Hematopoietic multipotent progenitor cell treated with erythropoietin and hydrocortisone succinate and interleukin-3 and kit ligand, for 8 days (in vitro differentiated cells): ENCODE measurements around the gene ZNF483.
"Not testable (repeated sequence)": the region's sequence is repeated elsewhere in the genome, so short reads cannot be mapped to it uniquely, and the experiment has no call there.

Experiments used
- DNase-seq: peaks from one replicate; pipeline ENCODE4 v3.0.0-alpha.2; 2015

The ZNF483 gene

DNA sequence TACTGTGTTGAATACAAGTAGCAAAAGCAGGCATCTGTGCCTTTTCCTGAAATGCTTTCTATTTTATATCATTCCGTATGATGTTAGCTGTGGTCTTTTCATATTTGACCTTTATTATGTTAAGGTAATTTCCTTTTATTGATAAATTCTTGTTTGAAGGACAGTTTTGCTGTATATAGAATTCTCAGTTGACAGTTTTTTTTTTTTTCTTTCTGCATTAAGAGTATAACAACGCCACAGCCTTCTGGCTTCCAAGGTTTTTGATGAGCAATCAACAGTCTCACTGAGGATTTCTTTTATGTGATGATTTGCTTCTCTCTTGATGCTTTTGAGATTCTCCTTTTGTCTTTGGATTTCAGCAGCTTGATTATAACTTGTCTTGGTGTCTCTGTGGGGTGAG lies 23.6 kb downstream of the ZNF483 start:
- DNase-seq = no peak

DNA sequence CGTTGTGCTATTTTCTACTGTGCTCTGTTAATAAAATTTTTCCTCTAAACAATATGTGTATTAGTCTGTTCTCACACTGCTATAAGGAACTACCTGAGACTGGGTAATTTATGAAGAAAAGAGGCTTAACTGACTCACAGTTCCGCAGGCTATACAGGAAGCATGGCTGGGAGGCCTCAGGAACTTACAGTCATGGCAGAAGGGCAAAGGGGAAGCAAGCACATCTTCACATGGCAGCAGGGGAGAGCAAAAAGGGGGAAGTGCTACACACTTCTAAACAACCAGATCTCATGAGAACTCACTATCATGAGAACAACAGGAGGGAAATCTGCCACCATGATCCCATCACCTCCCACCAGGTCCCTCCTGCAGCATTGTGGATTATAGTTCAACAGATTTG lies 30.4 kb downstream of the ZNF483 start:
- not testable (repeated sequence) for DNase-seq

DNA sequence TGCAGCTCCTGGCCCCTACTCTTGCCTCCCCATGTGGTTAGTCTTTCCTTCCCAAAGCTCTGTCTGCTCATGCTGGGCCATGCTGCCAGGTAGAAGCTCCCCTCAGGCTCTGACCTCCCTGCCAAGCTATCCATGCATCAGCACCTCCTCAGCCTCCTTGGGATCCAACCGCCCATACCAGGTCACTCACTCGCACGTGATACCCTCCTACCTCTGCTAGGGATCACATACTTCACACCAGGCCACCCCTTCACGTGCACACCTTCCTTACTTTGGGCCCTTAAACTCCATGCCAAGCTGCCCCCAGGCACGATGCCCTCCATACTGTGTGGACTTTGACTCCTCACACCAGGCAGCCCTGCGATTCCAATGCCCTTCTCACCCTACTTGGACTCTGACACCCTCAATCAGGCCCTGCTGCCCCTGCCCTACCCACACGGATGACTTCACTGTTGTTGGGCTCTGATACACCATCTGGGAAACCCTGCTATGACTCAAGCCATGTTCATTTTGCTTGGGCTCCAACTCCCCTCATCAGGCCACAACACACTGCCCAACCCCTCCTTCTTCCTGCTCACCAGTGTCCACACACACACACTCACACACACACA lies 34.1 kb downstream of the ZNF483 start:
- no peak for DNase-seq

DNA sequence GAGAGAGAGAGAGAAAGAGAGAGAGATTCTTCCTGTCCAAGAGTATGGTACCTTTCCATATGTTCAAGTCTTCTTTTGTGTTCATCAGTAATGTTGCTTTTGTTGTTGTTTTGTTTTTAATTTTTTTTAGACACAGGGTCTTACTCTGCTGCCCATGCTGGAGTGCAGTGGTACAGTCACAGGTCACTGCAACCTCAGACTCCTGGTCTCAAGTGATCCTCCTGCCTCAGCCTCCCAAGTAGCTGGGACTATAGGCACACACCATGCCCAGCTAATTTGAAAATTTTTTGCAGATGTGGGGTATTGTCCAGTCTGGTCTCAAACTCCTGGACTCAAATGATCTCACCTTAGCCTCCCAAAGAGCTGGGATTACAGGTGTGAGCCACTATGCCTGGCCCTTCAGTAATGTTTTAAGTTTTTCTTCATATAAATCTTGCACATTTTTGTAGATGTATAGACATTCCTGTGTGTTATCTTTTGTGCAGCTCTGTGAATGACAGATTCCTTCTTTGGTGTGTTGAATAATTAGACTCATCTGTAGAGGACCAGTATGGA lies 36.3 kb downstream of the ZNF483 start:
- DNase-seq = no peak

DNA sequence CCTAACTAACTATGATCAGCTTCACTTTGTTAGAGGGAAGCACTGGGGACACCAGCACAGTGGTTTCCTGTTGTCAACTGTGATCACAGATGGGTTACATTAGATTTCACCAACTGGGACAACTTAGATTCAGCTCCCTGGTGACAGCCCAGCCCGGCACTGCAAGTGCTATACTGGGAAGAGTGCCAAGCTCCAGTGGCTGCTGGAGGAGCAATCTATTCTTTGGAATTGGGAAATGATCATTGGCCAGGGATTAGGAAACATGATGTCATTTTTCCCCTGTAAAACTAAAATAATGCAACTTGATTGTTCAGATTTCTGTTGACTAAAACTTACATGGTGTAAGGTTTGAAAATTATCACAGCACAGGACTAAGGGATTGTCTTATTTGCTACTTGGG lies 41.3 kb downstream of the ZNF483 start:
- DNase-seq = no peak

DNA sequence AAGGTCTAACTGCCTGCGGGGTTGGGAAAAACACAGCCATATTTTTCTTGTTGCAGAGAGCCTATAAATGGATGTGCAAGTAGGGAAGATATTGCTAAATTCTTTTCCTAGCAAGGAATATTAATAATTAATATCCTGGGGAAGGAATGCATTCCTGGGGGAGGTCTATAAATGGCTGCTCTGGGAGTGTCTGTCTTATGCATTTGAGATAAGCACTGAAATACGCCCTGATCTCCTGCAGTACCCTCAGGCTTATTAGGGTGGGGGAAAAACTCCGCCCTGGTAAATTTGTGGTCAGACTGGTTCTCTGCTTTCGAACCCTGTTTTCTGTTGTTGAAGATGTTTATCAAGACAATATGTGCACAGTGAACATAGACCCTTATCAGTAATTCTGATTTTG lies 43.1 kb downstream of the ZNF483 start:
- not testable (repeated sequence) for DNase-seq

DNA sequence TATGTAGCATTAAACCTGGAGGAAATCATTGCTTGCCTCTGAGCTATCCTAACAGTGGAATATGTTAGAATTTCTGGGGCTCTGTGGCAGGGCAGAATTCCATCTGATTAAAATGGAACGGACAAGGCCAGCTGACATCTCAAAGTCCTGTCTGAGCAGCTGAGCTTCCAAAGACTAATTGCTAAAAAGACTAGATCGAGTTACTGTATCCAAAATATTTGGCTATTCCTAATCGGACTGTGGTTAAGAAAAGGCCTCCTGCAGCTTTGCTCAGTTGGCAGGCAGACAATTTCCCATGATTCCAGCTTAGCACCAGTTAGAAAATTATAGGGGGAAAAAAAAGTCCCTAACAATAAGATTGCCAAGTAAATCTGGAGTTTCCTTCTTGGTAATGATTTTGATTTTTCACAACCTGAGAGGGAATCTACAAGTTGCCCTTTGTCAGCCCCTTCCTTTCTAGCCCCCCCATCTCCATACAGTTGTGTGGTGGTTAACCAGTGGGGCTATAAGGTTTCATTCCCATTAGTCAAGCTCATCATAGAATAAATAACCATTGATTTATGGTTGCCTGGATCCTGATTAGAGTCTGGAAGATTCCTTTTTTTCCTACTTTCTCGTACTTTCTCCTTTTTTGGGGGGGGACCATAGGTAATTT lies 48.1 kb downstream of the ZNF483 start:
- no peak for DNase-seq

DNA sequence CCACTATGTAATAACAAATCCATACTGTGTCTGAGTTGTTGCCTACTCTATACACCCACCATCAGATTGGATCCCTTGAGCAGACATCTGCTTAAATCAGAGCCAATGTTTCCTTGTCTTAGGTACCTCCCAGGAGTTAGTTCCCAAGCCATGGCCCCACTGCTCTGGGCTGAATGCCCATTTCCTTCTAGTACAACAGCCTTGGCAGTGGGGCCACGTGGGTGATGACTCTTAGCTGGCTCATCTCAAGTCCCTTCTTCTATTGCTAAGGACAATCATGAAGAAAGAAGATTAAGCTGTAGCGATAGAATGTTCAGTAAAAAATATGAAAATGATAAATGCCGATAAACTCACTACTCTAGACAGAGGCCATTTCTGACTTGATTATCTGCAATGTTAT lies 57.9 kb downstream of the ZNF483 start:
- no peak for DNase-seq

DNA sequence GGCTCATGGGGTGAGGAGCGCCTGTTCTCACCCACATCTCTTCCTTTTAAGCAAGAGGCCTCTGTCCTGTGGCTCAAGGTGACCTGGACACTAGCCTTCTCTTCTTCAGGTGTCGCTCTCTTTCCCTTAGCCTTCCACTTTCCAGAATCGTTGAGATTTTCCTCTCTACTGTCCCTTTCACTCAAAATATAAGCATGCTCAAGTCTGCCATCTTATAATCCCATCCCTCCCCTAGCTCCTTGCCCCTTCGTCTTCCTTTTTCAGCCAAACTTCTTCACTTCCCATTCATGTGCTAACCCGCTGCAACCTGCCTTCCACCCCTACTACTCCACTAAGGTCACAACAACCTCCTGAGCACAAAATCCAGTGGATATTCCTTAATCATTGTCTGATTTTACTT lies 61.4 kb downstream of the ZNF483 start:
- DNase-seq = no peak

DNA sequence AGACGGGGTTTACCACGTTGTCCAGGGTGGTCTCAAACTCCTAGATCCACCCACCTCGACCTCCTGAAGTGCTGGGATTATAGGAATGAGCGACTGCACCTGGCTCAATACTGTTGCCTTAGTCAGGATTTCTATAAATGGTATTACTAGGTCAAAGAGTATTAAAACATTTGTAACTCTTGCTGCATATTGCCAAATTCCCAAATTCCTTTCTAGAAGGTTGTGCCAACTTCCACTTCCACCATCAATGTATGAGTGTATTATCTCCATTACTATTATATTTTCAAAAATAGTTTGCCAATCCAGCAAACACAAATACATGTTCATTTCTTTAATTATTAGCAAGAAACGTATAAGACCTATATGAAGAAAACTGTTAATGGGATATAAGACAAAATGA lies 63.9 kb downstream of the ZNF483 start:
- DNase-seq = no peak

DNA sequence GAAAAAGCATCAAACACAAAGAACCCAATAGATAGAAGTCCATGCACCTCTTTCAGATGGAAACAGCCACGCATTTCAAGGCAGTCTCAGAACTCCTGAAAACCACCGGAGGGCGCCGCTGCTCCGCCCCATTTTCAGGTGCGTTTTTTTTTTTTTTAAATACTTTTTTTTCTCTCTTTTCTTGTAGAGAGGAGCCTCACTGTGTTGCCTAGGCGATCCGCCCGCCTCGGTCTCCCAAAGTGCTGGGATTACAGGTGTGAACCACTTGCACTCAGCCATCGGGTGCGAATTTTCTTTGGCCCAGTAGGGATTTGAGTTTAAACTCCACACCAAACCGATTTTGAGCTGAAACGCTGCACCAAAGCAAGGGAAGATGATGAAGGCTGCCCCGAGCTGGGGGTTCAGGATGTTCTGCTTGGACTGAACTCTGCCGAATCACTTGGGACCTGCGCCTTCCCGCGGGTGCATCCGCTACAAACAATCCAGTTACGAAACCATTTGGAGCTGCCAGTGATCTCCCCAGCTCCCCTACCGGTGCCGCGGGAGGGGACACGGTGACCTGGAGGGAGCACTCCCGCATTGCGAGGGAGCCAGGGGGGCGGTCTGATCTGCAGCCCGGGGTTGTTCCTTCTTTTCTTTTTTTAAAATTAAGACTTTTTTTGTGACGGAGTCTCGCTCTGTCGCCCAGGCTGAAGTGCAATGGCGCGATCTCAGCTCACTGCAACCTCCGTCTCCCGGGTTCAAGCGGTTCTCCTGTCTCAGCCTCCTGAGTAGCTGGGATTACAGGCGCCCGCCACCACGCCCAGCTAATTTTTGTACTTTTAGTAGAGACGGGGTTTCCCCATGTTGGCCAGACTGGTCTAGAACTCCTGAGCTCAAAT lies 73.1 kb downstream of the ZNF483 start:
- DNase-seq = peak; percentile 72

DNA sequence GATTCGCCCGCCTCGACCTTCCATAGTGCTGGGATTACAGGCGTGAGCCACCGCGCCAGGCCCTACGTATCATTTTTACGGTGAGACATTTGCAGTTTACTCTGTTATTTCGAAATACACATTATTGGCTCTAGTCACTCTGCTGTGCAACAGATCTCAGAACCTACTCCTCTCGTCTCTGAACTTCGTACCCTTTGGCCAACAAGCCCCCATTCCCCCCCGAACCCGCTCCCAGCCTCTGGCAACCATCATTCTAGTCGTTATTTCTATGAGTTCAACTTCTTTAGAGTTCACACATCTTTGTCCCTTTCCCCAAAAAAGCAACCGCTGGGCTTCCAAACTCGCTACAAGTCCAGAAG lies 73.7 kb downstream of the ZNF483 start:
- DNase-seq = peak; percentile 6

DNA sequence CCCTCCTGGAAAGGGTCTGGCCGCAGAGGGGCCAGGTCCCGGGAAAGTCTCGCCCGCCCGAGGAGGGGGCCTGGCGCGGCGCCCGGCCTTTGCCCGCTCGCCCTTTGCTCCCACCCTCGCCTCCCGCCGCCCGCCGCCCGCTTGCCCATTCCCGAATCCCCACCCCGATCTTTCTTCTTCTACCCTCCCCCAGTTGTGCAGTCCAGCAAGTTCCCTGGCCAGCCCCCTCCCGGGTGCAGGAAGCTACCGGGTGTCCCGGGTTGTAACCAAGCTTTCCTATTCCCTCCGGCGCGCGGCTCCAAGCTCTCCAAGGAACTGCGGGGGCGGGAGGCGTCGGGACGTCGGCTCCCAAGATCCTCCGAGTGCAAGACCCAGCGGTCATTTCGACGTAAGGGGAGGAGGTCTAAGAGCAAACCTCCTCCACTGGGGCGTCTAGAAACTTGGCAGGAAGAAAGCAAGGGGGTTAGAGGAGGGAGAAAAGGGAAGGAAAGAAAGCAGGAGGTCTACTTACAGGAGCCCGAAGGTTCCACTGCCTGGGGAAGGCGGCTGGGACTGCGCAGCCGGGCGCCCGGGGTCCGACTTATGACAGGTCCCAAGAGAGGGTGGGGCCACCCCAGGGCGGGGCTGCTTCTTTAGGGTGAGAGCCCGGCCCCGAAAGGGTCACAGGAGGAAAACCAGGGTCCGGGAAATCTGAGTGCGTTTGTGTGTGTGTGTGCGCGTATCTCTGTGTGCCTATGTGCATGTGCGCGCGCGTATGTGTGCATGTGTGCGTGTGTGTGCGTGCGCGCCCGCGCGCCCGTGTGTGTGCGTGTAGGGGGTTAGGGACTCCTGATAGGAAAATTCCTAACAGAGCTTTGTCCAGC lies 74.3 kb downstream of the ZNF483 start, which contains the start of gene PTGR1:
TSS of gene PTGR1 (minus strand) at position 556 of the 863 bp plus-strand sequence. CDS start 2,225 bp downstream, outside the sequence.
- peak; percentile 57 for DNase-seq

DNA sequence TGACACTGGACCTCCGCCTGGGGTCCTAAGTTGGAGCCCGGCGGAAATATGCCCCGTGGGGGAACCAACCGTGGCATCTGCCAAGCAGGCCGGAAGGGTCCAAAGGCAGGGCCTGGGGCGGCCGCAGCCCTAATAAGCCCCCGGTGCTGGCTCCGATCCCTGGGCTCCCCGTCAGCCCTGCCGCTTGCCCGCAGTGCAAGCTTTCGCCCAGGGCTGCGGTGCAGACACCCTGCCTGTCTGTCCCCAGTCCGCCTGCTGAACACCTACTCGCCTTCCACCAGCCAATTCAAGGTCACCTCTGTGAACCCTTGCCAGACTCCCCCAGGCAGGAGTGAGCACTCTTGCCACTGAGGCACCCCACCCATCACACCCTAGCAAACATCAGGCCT lies 75.0 kb downstream of the ZNF483 start:
- DNase-seq = no peak

DNA sequence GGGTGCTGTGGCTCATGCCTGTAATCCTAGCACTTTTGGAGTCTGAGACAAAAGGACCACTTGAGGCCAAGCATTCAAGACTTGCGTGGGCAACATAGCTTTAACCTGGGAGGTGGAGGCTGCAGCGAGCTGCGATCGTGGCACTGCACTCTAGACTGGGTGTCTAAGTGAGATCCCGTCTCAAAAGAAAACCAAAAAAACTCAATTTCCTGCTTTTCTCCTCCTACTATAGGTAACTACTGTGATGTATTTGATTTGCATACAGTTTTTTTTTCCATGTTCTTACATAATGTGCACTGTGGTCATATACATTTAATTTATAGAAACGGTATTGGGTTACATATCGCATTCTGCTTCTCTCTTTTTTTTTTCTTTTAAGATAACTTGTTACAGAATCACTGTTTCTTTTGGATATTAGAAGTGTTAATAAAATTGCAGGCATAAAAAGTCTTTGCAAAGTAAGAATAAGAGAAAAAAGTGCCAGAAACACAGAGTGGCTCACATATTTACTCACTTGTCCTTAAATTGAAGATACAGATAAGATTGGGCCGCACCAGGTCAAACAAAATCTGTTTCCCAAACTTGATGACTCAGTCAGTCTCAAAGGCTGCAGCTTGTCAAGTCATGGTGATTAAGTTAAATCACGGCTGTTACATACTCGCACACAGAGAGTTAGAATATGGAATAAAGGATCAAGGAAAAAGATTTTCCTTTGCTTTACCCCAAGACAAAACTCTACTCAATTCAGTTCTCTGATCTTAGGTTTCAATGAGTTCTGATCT lies 76.4 kb downstream of the ZNF483 start:
- no peak for DNase-seq

DNA sequence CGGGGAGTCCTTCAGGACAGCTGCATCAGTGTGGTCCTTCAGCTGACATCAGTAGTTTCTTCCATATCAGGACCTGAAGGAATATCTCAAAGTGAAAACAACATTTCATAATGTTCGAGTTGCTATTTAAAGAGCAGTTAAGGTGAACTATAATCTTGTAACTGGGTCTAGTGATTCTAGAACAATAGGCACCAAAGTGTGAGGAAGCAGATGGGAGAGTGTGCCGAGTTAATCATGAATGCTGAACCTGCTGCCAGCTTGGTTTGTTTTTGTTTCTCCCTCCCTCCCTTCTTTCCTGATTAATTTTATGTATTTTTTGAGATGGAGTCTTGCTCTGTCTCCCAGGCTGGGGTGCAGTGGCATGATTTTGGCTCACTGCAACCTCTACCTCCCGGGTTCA lies 78.1 kb downstream of the ZNF483 start:
- no peak for DNase-seq

DNA sequence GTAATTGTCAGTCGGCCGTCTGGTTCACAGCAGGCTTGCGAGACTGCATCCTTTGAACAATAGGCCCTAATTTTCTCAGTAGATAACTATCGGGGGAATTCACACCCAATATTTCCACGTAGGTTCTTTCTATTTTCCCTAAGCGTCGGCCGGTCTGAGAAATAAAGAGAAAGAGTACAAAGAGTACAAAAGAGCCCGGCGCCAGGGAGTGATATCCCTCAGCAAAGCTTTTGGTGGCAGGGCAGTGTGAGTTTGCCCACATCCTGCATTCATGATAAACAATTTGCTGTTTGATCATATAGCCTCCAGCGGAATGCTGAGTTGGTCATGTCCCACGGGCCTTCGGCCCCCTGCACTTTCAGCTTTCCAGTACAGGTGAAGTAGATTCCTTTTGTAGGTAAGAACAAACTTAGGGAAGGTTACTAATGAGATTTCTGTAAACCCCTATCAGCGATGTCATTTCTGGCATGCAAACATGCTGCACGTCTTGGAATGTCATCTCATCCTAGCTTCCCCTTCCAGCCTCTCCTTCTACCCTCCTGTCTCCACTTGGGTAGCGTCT lies 79.2 kb downstream of the ZNF483 start:
- DNase-seq = no peak

DNA sequence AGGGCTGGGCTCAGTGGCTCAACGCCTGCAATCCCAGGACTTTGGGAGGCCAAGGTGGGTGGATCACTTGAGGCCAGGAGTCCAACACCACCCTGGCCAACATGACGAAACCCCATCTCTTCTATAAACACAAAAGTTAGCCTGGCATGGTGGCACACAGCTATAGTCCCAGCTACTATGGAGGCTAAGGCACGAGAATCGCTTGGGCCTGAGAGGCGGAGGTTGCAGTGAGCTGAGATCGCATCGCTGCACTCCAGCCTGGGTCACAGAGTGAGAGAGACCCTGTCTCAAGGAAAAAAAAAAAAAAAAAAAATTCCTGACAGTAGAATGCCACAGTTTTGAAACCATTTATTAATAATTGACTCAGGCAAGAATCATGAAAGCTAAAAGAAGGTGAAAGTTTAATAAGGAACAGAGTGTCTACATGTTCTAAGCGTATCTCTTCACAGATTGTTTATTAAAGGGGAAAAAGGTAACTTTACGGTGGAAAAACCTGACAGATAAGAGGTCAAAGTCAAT lies 80.1 kb downstream of the ZNF483 start:
- DNase-seq = no peak

DNA sequence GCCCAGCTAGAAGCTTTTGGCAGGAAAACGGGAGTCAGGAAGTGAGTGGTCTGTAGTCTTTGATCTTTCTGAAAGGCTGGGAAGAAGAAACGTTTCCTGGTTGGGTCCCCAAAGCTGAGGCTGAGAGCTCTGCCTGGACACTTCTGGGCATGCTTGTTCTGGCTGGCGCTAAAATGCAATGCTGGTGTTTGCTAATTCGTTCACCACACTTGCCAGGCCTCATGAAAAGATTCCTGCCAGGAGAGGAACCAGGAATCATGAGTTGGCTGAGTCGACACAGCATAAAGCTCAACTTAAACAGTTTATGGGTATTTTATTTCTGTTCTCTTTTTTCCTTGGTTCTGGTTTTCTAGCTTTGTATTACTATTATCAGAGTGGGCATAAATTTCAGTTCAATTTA lies 85.2 kb downstream of the ZNF483 start:
- no peak for DNase-seq

DNA sequence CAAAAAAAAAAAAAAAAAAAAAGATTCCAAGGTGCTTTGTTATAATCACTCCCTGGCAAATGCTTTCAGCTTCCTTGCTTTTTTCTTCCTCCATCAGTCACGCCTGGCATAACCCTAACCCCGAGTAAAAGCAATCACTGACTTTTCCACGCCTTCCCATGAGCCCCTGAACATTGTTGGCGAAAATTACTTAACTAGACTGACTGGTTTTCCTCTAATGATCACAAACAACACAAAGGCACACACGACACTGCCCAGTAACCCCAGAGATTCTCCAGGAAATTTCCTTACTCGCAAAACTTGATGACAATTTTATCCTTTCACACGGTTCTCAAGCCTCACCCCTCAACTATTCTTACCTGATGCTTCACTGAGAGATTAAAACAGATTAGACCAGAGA lies 85.9 kb downstream of the ZNF483 start:
- DNase-seq = no peak

DNA sequence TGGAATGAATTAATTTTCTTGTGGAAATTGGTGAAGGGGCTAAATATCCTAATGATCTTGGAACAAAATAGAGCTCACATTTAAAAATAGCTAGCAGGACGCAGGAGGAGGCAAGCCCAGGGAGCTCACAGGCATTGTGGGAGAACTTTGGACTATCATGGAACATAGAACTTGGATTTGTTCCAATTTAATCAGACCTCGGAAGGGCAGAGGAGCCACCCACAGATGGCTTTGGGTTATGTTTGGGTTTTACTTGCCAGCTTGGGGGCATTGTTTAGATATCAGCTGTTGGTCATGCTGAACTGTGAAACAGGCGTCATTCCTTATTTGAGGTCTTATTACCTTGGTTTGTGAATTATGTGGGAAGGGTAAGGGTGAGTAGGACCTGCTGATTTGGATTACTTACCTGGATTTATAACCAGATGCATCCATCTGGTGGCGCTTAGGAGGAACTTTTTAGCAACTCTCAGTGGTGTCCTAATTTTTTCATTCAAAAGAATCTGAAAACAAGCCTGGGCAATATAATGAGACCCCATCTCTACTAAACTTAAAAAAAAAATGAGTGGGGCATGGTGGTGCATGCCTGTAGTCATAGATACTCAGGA lies 88.6 kb downstream of the ZNF483 start:
- no peak for DNase-seq
